Heart left ventricle (tissue), 13 donors: ENCODE results near the gene DMRTB1.

Experiments used
- CTCF ChIP-seq, 12 donors: fragments of 200-600 bp; sonication (generic) in 4 of 12; IDR thresholded peaks; one replicate each; pipeline versions ENCODE4 v1.5.0 to v1.8.0; 2018 to 2022; ENCODE audit warnings: antibody characterized with exemption in 12 of 12, mild to moderate bottlenecking in 5 of 12
- POLR2A ChIP-seq, 2 donors: fragments of 450-650 bp; IDR thresholded peaks; one replicate each; pipeline ENCODE4 v1.6.1; 2017; ENCODE audit warnings: antibody characterized with exemption in 2 of 2, mild to moderate bottlenecking in 2 of 2, moderate library complexity in 2 of 2
- donor health status: ischemic (EF 13 %, LVEDD 7.1; RV severe dilation, severe dysfunction).
- donor health status: DM: no; HTN: yes; CAD: no.
- donor health status: DM: no; HTN: no; CAD: no.
- donor health status: ischemic (EF 25% LVEDD 6.9; RV normal size, moderate dysfunction).
- donor health status: ischemic (EF 25% LVEDD 5.7; RV mildly dilated, moderate dysfunction).
- donor health status: ischemic (EF 35%, LVEDD 5.7; RV mildly dilated, moderate dysfunction).
- donor health status: nonischemic (EF 11% LVEDD 7.7; RV severe dilation, severe dysfunction).
- donor health status: DM: yes; HTN: yes; CAD: no.
- donor health status: PGD.
- donor health status: ischemic (EF 29% LVEDD 5.4; RV normal size, mild dysfunction).
- donor health status: nonischemic (EF 23%, LVEDD 6.1; RV moderate dilation, normal function).

- TF ChIP-seq CTCF (IDR thresholded peaks at IDR 0.05) (no peak), POLR2A (IDR thresholded peaks at IDR 0.05) (no peak)
Measured at GRCh38 chr1:53431244-53431643, 28.0 kb upstream of the DMRTB1 start.
